GM12878 (cell line): Measurements from ENCODE around the gene PCDHGA1. TPM values are rescaled to one million over a fixed set of nuclear protein-coding genes. Genes with fewer than 3 reads are reported as not detected.

Experiments
- ATAC-seq: fragments of 200-7000 bp; cut with Tn5 transposase; 3 replicates; pipeline ENCODE4 v1.9.1; 2020; ENCODE audit warnings: mild to moderate bottlenecking, moderate library complexity
- BruUV-seq: library from RNA; stranded (reverse); fragments of 400-500 nt; replicated peaks from 2 replicates; lab custom pipeline; 2021; lab: Mats Ljungman, UMichigan
- CTCF ChIA-PET: fragments of 300-600 bp; sonication (Branson Sonifier 250); formaldehyde crosslinking; extraction: SDS; loops from one replicate; lab custom pipeline; 2021; ENCODE audit warnings: inconsistent platforms; lab: Yijun Ruan, JAX
- POLR2A ChIA-PET: fragments of 350-600 bp; formaldehyde crosslinking; extraction: SDS; loops from one replicate; lab custom pipeline; 2021; ENCODE audit warnings: inconsistent platforms; lab: Charles Lee
- RAD21 ChIA-PET: fragments of 300-600 bp; sonication (Branson Sonifier 250); formaldehyde crosslinking; loops from one replicate; lab custom pipeline; 2023; ENCODE audit warnings: antibody characterized with exemption; ENCODE audit not compliant: unreplicated experiment; lab: Charles Lee
- SMC1A ChIA-PET: fragments of 300-600 bp; sonication (Branson Sonifier 250); formaldehyde crosslinking; loops from one replicate; lab custom pipeline; 2023; ENCODE audit not compliant: unreplicated experiment, uncharacterized antibody; lab: Charles Lee
- DNase-seq: peaks from one replicate; pipeline ENCODE4 v3.0.0-alpha.2; 2011; ENCODE audit warnings: low read depth, low spot score
- FAIRE-seq: peaks from 3 replicates; lab custom pipeline; 2011; peaks lifted over from hg19 to GRCh38; lab: Jason Lieb, UNC
- H2AFZ ChIP-seq: 2 replicates; pipeline ENCODE4 v1.6.0; 2011; ENCODE audit warnings: low read depth, low read length, control low read depth; ENCODE audit not compliant: control insufficient read depth
- H3K27ac ChIP-seq: 2 replicates; pipeline ENCODE4 v1.5.1; 2011; ENCODE audit warnings: control low read depth; ENCODE audit not compliant: control insufficient read depth, insufficient read depth
- H3K27me3 ChIP-seq, 2 experiments: replicated peaks in 1 of 2; 2 replicates each; pipeline versions ENCODE4 v1.6.0 to v1.6.1; 2011; ENCODE audit warnings: low read length in 1 of 2; ENCODE audit not compliant: control insufficient read depth in 2 of 2, insufficient read depth in 2 of 2
- H3K36me3 ChIP-seq, 2 experiments: 2 replicates each; pipeline ENCODE4 v1.5.1; 2011; ENCODE audit warnings: low read length in 1 of 2; ENCODE audit not compliant: control insufficient read depth in 2 of 2, insufficient read depth in 2 of 2
- H3K4me1 ChIP-seq: 2 replicates; pipeline ENCODE4 v1.6.1; 2011; ENCODE audit warnings: mild to moderate bottlenecking, low read length, moderate library complexity, mixed read lengths; ENCODE audit not compliant: control insufficient read depth, insufficient read depth
- H3K4me2 ChIP-seq: 2 replicates; pipeline ENCODE4 v1.6.0; 2011; ENCODE audit warnings: control low read depth; ENCODE audit not compliant: control insufficient read depth, insufficient read depth
- H3K4me3 ChIP-seq: fragments of 200-600 bp; sonication (generic); 2 replicates; pipeline ENCODE4 v1.5.1; 2016
- H3K79me2 ChIP-seq: 2 replicates; pipeline ENCODE4 v1.6.0; 2011; ENCODE audit warnings: low read length; ENCODE audit not compliant: control insufficient read depth, insufficient read depth
- H3K9ac ChIP-seq: 2 replicates; pipeline ENCODE4 v1.8.0; 2011; ENCODE audit warnings: low read length, control low read depth, mixed read lengths; ENCODE audit not compliant: control insufficient read depth, insufficient read depth
- H3K9me3 ChIP-seq: replicated peaks from 3 replicates; pipeline ENCODE4 v1.5.1; 2011; ENCODE audit warnings: mild to moderate bottlenecking, low read length; ENCODE audit not compliant: control insufficient read depth, insufficient read depth
- H4K20me1 ChIP-seq: 2 replicates; pipeline ENCODE4 v1.6.0; 2011; ENCODE audit not compliant: control insufficient read depth, insufficient read depth
- ATF7 ChIP-seq: fragments of 450-650 bp; IDR thresholded peaks from 2 replicates; pipeline ENCODE4 v1.6.1; 2016; ENCODE audit warnings: low read depth, mild to moderate bottlenecking
- ETV6 ChIP-seq, 2 experiments: fragments of 450-650 bp in 1 of 2; IDR thresholded peaks in 1 of 2; conservative IDR thresholded peaks in 1 of 2; 2 replicates each; pipeline ENCODE4 v1.6.1; 2014; ENCODE audit warnings: antibody characterized with exemption in 1 of 2, borderline replicate concordance in 1 of 2, low read depth in 1 of 2, mild to moderate bottlenecking in 1 of 2, moderate library complexity in 1 of 2
- FOS ChIP-seq: IDR thresholded peaks from 3 replicates; pipeline ENCODE4 v1.6.1; 2011; ENCODE audit warnings: borderline replicate concordance; ENCODE audit not compliant: insufficient read length; ENCODE audit errors: extremely low read depth
- MEF2B ChIP-seq: fragments of 450-650 bp; IDR thresholded peaks from 2 replicates; pipeline ENCODE4 v1.6.1; 2018; ENCODE audit warnings: mild to moderate bottlenecking, moderate library complexity; ENCODE audit not compliant: partially characterized antibody, poor library complexity, severe bottlenecking
- RBBP5 ChIP-seq: fragments of 200-600 bp; sonication (generic); conservative IDR thresholded peaks from 2 replicates; pipeline ENCODE4 v1.6.1; 2016
- SUZ12 ChIP-seq: fragments of 200-600 bp; sonication (generic); IDR thresholded peaks from one replicate; pipeline ENCODE4 v1.6.1; 2018; ENCODE audit warnings: antibody characterized with exemption, mild to moderate bottlenecking; ENCODE audit not compliant: unreplicated experiment
- WGBS: methylation state at CpG from one replicate; pipeline ENCODE4 v1.1.6; 2016; ENCODE audit warnings: low lambda C conversion rate; ENCODE audit not compliant: insufficient replicate concordance, insufficient coverage; ENCODE audit errors: missing lambda C conversion rate; 5-methylcytosine and 5-hydroxymethylcytosine counted together
- in situ Hi-C: fragments of 300-500 bp; cut with MboI; formaldehyde crosslinking; loops from 9 replicates; pipeline ENCODE4 v1.14.3; 2018; ENCODE audit warnings: mixed read lengths
- intact Hi-C: fragments of 100-400 bp; cut with micrococcal nuclease; formaldehyde crosslinking; loops from one replicate; pipeline ENCODE4 v1.14.2; 2022; ENCODE audit not compliant: unreplicated experiment
- polyA plus RNA-seq, 11 experiments: library from polyadenylated mRNA; depleted of rRNA in 4 of 11; unstranded in 6 of 11; stranded (reverse) in 5 of 11; fragments of >200 nt; fragmentation: Nextera tagmentation in 4 of 11; fragmentation: Illumina TruSeq in 1 of 11; extraction: Ambion mirVana in 4 of 11; extraction: Trizol in 1 of 11; gene quantifications; 1 replicate in 1 of 11; 2 replicates in 10 of 11; pipeline versions ENCODE4 v1.2.1 to v1.2.3, GENCODE V29; 2011 to 2016; ENCODE audit warnings: inconsistent platforms in 2 of 11, missing spikeins in 2 of 11, low read depth in 1 of 11
- total RNA-seq, 4 experiments: library from RNA; depleted of rRNA in 3 of 4; stranded (reverse); fragments of >200 nt in 3 of 4; fragmentation: Illumina TruSeq in 1 of 4; extraction: Trizol in 1 of 4; gene quantifications; 2 replicates each; pipeline versions ENCODE4 v1.2.1 to v1.2.3, GENCODE V29; 2013 to 2021
- TF ChIP-seq, protein P1 (sequence below): fragments of 450-650 bp; IDR thresholded peaks from 2 replicates; pipeline ENCODE4 v1.6.1; 2017; ENCODE audit warnings: mild to moderate bottlenecking, moderate library complexity
- TF ChIP-seq, protein P2 (sequence below): IDR thresholded peaks from 2 replicates; pipeline ENCODE4 v1.6.1; 2012; ENCODE audit warnings: low read depth, low read length, improper control_type of control experiment
- TF ChIP-seq, protein P3 (sequence below): fragments of 450-650 bp; IDR thresholded peaks from 2 replicates; pipeline ENCODE4 v1.6.1; 2018; ENCODE audit warnings: borderline replicate concordance, mild to moderate bottlenecking; ENCODE audit not compliant: partially characterized antibody

The PCDHGA1 gene
- total and polyA plus RNA-seq, 10 of the 15 experiments (the other 5 are each of a cell fraction or from before 2014, with no cell fraction given) = 0.02 to 0.51 (median 0.19) TPM; not detected in 3

DNA sequence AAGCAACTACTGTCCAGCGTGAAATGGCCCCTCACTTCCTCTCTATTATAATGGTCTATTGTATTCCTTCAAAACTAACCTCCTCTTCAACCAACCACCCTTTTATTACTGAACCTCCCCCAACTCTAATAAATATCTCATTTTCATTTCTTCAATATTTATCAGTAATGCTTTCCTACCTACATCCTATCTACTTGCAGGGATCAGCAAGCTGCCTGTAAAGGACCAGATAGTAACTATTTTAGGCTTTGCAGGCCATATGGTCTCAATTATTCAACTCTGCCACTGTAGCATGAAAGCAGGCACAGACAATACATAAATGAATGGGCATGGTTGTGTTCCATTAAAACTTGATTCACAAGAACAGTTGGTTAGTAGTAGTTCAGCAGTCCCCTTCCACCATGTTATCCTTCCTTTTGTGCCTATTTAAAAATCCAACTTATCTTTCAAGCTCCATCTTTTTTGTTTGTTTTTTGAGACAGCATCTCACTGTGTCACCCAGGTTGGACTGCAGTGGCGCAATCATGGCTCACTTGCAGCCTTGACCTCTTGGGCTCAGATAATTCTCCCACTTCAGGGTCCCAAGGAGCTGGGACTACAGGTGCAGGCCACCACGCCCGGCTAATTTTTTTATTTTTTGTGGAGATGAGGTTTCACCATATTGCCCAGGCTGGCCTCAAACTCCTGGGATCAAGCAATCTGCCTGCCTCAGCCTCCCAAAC, 204.3 kb downstream of the PCDHGA1 start (continued):
- TF ChIP-seq, protein P1, sequence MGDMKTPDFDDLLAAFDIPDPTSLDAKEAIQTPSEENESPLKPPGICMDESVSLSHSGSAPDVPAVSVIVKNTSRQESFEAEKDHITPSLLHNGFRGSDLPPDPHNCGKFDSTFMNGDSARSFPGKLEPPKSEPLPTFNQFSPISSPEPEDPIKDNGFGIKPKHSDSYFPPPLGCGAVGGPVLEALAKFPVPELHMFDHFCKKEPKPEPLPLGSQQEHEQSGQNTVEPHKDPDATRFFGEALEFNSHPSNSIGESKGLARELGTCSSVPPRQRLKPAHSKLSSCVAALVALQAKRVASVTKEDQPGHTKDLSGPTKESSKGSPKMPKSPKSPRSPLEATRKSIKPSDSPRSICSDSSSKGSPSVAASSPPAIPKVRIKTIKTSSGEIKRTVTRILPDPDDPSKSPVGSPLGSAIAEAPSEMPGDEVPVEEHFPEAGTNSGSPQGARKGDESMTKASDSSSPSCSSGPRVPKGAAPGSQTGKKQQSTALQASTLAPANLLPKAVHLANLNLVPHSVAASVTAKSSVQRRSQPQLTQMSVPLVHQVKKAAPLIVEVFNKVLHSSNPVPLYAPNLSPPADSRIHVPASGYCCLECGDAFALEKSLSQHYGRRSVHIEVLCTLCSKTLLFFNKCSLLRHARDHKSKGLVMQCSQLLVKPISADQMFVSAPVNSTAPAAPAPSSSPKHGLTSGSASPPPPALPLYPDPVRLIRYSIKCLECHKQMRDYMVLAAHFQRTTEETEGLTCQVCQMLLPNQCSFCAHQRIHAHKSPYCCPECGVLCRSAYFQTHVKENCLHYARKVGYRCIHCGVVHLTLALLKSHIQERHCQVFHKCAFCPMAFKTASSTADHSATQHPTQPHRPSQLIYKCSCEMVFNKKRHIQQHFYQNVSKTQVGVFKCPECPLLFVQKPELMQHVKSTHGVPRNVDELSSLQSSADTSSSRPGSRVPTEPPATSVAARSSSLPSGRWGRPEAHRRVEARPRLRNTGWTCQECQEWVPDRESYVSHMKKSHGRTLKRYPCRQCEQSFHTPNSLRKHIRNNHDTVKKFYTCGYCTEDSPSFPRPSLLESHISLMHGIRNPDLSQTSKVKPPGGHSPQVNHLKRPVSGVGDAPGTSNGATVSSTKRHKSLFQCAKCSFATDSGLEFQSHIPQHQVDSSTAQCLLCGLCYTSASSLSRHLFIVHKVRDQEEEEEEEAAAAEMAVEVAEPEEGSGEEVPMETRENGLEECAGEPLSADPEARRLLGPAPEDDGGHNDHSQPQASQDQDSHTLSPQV = no peak
- no peak for TF ChIP-seq ATF7

- WGBS = 96% methylated on average over 2 of the region's 2 CpGs
- FAIRE-seq (no peak), ATAC-seq (no peak), DNase-seq (no peak)
- ChIA-PET POLR2A (no interaction called here), RAD21 (no interaction called here), CTCF (interaction anchor here (0.7 to 2.7 kb wide), 4 partner anchors 20 to 113 kb away, joined by 3 to 10 read pairs (median 5); partner anchors contain the start of gene PCDHGA12), SMC1A (interaction anchor here (1.4 to 1.6 kb wide), 2 partner anchors 15 to 122 kb away, joined by 3 to 7 read pairs; partner anchors contain the start of gene PCDHGA11)
- TF ChIP-seq ETV6 (conservative IDR thresholded peaks at IDR 0.05 in 1 of 2, IDR thresholded peaks at IDR 0.05 in 1 of 2; ENCODE audit: borderline replicate concordance in 1 of 2, low read depth in 1 of 2) = no peak
- TF ChIP-seq SUZ12 = no peak
- TF ChIP-seq MEF2B = no peak
- TF ChIP-seq, protein P2, sequence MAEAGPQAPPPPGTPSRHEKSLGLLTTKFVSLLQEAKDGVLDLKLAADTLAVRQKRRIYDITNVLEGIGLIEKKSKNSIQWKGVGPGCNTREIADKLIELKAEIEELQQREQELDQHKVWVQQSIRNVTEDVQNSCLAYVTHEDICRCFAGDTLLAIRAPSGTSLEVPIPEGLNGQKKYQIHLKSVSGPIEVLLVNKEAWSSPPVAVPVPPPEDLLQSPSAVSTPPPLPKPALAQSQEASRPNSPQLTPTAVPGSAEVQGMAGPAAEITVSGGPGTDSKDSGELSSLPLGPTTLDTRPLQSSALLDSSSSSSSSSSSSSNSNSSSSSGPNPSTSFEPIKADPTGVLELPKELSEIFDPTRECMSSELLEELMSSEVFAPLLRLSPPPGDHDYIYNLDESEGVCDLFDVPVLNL = no peak
- TF ChIP-seq FOS = no peak
- TF ChIP-seq, protein P3, sequence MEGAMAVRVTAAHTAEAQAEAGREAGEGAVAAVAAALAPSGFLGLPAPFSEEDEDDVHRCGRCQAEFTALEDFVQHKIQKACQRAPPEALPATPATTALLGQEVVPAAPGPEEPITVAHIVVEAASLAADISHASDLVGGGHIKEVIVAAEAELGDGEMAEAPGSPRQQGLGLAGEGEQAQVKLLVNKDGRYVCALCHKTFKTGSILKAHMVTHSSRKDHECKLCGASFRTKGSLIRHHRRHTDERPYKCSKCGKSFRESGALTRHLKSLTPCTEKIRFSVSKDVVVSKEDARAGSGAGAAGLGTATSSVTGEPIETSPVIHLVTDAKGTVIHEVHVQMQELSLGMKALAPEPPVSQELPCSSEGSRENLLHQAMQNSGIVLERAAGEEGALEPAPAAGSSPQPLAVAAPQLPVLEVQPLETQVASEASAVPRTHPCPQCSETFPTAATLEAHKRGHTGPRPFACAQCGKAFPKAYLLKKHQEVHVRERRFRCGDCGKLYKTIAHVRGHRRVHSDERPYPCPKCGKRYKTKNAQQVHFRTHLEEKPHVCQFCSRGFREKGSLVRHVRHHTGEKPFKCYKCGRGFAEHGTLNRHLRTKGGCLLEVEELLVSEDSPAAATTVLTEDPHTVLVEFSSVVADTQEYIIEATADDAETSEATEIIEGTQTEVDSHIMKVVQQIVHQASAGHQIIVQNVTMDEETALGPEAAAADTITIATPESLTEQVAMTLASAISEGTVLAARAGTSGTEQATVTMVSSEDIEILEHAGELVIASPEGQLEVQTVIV = no peak
- TF ChIP-seq RBBP5 = no peak
- Histone ChIP-seq H3K4me2 (no peak overlapping the region), H3K9ac (no peak overlapping the region), H2AFZ (no peak overlapping the region), H3K4me3 (no peak overlapping the region), H3K27ac (no peak overlapping the region), H3K27me3 (no peaks in the 10 kb centered on the region), H3K79me2 (no peaks in the 10 kb centered on the region), H3K36me3 (peaks cover 0 to 15% of the 10 kb centered on the region in 2 experiments; a peak in 3 of 4 replicates), H3K4me1 (no peaks in the 10 kb centered on the region), H3K9me3 (peaks cover 6% of the 10 kb centered on the region; the same call in 2 of the 3 replicates), H4K20me1 (no peaks in the 10 kb centered on the region)
- intact Hi-C loops = no loop called here
- in situ Hi-C loops = no loop called here
- no TSS peak for BruUV-seq
These were observed 212.7 kb downstream of the PCDHGA1 start for GRCh38 chr5:141543053-141543452.
